ENCODE results near the gene RAP1GDS1. TPM values are rescaled to one million over a fixed set of nuclear protein-coding genes. Genes with fewer than 3 reads are reported as not detected.

The RAP1GDS1 gene
- total and polyA plus RNA-seq, 2 of the 13 experiments (the other 11 are each of a cell fraction or from before 2014, with no cell fraction given) = 19.3 to 42.5 TPM

DNA sequence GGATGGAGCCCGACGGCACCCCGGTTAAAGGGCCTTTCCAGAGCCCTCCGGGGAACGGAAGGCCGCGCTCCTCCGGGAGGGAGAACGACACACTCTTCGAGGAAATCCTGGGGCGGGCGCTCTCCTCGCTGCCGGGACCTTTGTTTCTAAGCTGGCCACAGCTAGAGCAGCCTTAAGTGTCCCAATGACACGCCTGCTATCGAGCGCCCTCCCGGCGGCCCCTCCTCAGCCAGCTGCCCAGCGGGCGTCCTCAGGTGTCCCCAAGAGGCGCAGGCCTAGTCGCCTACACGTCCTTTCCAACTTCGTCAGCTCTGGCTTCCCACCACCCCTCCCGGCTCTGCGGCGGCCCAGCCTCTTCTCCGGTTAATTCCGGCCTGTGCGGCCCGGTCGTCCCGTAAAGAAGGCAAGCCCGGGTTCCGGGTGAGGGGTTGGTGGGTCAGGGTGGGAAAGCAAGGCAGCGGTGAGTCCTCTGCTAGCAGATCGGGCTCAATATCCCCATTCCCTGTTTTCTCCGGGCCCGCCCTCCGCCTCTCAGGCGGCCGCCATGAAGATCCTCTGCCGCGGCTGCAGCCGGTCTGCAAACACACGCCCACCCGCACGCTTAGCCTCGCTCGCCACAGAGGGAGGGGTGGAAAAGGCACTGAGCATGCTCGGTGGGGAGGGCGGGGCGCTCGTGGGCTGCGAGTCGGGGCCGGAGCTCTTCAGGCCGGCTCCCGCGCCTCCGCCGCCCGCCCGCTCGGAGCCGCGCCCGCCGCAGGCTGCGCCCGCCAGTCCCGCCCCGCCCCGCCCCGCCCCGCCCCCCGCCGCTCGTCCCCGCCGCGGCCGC, at the start of gene RAP1GDS1 (continued):
- TF ChIP-seq, protein P1, sequence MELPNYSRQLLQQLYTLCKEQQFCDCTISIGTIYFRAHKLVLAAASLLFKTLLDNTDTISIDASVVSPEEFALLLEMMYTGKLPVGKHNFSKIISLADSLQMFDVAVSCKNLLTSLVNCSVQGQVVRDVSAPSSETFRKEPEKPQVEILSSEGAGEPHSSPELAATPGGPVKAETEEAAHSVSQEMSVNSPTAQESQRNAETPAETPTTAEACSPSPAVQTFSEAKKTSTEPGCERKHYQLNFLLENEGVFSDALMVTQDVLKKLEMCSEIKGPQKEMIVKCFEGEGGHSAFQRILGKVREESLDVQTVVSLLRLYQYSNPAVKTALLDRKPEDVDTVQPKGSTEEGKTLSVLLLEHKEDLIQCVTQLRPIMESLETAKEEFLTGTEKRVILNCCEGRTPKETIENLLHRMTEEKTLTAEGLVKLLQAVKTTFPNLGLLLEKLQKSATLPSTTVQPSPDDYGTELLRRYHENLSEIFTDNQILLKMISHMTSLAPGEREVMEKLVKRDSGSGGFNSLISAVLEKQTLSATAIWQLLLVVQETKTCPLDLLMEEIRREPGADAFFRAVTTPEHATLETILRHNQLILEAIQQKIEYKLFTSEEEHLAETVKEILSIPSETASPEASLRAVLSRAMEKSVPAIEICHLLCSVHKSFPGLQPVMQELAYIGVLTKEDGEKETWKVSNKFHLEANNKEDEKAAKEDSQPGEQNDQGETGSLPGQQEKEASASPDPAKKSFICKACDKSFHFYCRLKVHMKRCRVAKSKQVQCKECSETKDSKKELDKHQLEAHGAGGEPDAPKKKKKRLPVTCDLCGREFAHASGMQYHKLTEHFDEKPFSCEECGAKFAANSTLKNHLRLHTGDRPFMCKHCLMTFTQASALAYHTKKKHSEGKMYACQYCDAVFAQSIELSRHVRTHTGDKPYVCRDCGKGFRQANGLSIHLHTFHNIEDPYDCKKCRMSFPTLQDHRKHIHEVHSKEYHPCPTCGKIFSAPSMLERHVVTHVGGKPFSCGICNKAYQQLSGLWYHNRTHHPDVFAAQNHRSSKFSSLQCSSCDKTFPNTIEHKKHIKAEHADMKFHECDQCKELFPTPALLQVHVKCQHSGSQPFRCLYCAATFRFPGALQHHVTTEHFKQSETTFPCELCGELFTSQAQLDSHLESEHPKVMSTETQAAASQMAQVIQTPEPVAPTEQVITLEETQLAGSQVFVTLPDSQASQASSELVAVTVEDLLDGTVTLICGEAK (IDR thresholded peaks at IDR 0.05) = no peak
- TF ChIP-seq, protein P1 (CRISPR knock-in tag; IDR thresholded peaks at IDR 0.05) = peak; percentile 55
- no peak for TF ChIP-seq MAFK (conservative IDR thresholded peaks at IDR 0.05 in 1 of 2, IDR thresholded peaks at IDR 0.05 in 1 of 2; ENCODE audit: low read length in 2 of 2)
- no peak for TF ChIP-seq MEIS2 (CRISPR knock-in tag; IDR thresholded peaks at IDR 0.05)
- TF ChIP-seq, protein P2, sequence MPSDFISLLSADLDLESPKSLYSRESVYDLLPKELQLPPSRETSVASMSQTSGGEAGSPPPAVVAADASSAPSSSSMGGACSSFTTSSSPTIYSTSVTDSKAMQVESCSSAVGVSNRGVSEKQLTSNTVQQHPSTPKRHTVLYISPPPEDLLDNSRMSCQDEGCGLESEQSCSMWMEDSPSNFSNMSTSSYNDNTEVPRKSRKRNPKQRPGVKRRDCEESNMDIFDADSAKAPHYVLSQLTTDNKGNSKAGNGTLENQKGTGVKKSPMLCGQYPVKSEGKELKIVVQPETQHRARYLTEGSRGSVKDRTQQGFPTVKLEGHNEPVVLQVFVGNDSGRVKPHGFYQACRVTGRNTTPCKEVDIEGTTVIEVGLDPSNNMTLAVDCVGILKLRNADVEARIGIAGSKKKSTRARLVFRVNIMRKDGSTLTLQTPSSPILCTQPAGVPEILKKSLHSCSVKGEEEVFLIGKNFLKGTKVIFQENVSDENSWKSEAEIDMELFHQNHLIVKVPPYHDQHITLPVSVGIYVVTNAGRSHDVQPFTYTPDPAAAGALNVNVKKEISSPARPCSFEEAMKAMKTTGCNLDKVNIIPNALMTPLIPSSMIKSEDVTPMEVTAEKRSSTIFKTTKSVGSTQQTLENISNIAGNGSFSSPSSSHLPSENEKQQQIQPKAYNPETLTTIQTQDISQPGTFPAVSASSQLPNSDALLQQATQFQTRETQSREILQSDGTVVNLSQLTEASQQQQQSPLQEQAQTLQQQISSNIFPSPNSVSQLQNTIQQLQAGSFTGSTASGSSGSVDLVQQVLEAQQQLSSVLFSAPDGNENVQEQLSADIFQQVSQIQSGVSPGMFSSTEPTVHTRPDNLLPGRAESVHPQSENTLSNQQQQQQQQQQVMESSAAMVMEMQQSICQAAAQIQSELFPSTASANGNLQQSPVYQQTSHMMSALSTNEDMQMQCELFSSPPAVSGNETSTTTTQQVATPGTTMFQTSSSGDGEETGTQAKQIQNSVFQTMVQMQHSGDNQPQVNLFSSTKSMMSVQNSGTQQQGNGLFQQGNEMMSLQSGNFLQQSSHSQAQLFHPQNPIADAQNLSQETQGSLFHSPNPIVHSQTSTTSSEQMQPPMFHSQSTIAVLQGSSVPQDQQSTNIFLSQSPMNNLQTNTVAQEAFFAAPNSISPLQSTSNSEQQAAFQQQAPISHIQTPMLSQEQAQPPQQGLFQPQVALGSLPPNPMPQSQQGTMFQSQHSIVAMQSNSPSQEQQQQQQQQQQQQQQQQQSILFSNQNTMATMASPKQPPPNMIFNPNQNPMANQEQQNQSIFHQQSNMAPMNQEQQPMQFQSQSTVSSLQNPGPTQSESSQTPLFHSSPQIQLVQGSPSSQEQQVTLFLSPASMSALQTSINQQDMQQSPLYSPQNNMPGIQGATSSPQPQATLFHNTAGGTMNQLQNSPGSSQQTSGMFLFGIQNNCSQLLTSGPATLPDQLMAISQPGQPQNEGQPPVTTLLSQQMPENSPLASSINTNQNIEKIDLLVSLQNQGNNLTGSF (CRISPR knock-in tag; IDR thresholded peaks at IDR 0.05) = no peak
- no peak; the same call in 1 of the 2 replicates for TF ChIP-seq RNF2 (conservative IDR thresholded peaks at IDR 0.05; ENCODE audit: low read depth)
- peak; percentile 76 for TF ChIP-seq SPEN (CRISPR knock-in tag; IDR thresholded peaks at IDR 0.05; ENCODE audit: low read depth)
- peak; percentile 65 for TF ChIP-seq MXD4 (CRISPR knock-in tag; IDR thresholded peaks at IDR 0.05)
- no peak for TF ChIP-seq ZFP62 (CRISPR knock-in tag; IDR thresholded peaks at IDR 0.05)
- TF ChIP-seq ZNF749 (CRISPR knock-in tag; IDR thresholded peaks at IDR 0.05; ENCODE audit: borderline replicate concordance) = no peak
- 0 out of 2 replicates have a peak, but pooled peaks have one; percentile 57 for TF ChIP-seq ZNF468 (CRISPR knock-in tag; IDR thresholded peaks at IDR 0.05)
- no peak for TF ChIP-seq PAX8 (CRISPR knock-in tag; IDR thresholded peaks at IDR 0.05; ENCODE audit: borderline replicate concordance)
- TF ChIP-seq ZNF670 (CRISPR knock-in tag; IDR thresholded peaks at IDR 0.05; ENCODE audit: borderline replicate concordance) = peak; percentile 62; the same call in 1 of the 2 replicates
- no peak for TF ChIP-seq TEAD2 (CRISPR knock-in tag; IDR thresholded peaks at IDR 0.05)

Data from HepG2 (cell line).